ENCODE results near the gene AFF3. TPM values are rescaled to one million over a fixed set of nuclear protein-coding genes. Genes with fewer than 3 reads are reported as not detected.

Gene AFF3
- total and polyA plus RNA-seq, 2 of the 4 experiments (the other 2 are of a cell fraction) = 12.9 to 14.3 TPM

DNA sequence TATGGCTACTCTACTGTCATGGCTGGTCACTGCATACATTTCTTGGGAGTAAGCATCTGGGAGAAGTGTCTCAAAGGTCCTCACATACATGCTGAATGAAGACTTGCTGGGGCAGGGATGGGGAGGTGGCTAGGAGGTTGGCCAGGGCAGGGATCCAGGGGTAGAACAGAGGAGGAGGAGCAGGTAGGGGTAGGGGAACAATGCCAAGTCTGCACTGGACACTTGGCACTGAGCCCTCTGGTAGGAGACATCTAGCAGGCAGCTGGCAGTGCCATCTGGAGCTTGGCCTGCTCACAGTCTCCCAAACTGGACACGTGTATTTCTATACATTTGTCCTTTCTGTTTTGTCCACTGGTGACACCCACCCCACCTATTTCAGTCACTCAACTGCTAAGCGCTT, 589.9 kb downstream of the AFF3 start:
- H2BK20ac ChIP-seq (ENCODE audit: low read depth, low read length) = no peak overlapping the region
- ChIA-PET POLR2A (ENCODE audit: unreplicated experiment) (no interaction called here), CTCF (no interaction called here)
- no peak overlapping the region for H2BK120ac ChIP-seq (ENCODE audit: low read depth, low read length)
- in situ Hi-C loops (cut with MboI; ENCODE audit: low sequenced_read_pairs) = no loop called here
- dilution Hi-C loops (cut with HindIII; ENCODE audit: low sequenced_read_pairs, unreplicated experiment) = no loop called here
- peaks cover 40% of the 10 kb centered on the region for H3K36me3 ChIP-seq (ENCODE audit: control insufficient read depth, insufficient read depth, low read length)
- H3K23ac ChIP-seq (ENCODE audit: low read depth, low read length) = no peak overlapping the region
- H3K9me1 ChIP-seq (ENCODE audit: insufficient read depth, low read length) = no peaks in the 10 kb centered on the region; the same call in 1 of the 2 replicates
- intact Hi-C loops (cut with micrococcal nuclease) = no loop called here
- no peak overlapping the region for H4K8ac ChIP-seq (ENCODE audit: low read depth in 2 of 2, low read length in 2 of 2)
- no peak overlapping the region for H3K4me2 ChIP-seq (ENCODE audit: low read depth, low read length)
- no peak overlapping the region for H4K5ac ChIP-seq (ENCODE audit: low read depth, low read length)
- TF ChIP-seq MXI1 (IDR thresholded peaks at IDR 0.05; ENCODE audit: borderline replicate concordance, low read depth, low read length) (no peak), RCOR1 (IDR thresholded peaks at IDR 0.05; ENCODE audit: insufficient replicate concordance, low read length) (no peak), MAFK (IDR thresholded peaks at IDR 0.05; ENCODE audit: low read depth, low read length) (no peak), ELK1 (IDR thresholded peaks at IDR 0.05; ENCODE audit: borderline replicate concordance, low read depth, low read length) (no peak), RAD21 (IDR thresholded peaks at IDR 0.05; ENCODE audit: low read length) (no peak), BHLHE40 (IDR thresholded peaks at IDR 0.05; ENCODE audit: low read depth, low read length) (no peak), SMC3 (IDR thresholded peaks at IDR 0.05; ENCODE audit: low read depth, low read length) (no peak), RFX5 (IDR thresholded peaks at IDR 0.05; ENCODE audit: low read depth, low read length) (no peak), CHD1 (IDR thresholded peaks at IDR 0.05; ENCODE audit: low read depth, low read length) (no peak), NFE2L2 (IDR thresholded peaks at IDR 0.05; ENCODE audit: low read depth, low read length) (no peak), POLR2A (IDR thresholded peaks at IDR 0.05; ENCODE audit: low read depth, low read length) (no peak), CEBPB (IDR thresholded peaks at IDR 0.05; ENCODE audit: low read depth, low read length) (no peak), MAZ (IDR thresholded peaks at IDR 0.05; ENCODE audit: borderline replicate concordance, low read depth, low read length) (no peak), FOS (IDR thresholded peaks at IDR 0.05; ENCODE audit: low read depth, low read length) (no peak)
- TF ChIP-seq, protein P1, sequence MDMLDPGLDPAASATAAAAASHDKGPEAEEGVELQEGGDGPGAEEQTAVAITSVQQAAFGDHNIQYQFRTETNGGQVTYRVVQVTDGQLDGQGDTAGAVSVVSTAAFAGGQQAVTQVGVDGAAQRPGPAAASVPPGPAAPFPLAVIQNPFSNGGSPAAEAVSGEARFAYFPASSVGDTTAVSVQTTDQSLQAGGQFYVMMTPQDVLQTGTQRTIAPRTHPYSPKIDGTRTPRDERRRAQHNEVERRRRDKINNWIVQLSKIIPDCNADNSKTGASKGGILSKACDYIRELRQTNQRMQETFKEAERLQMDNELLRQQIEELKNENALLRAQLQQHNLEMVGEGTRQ (IDR thresholded peaks at IDR 0.05; ENCODE audit: low read depth, low read length) = no peak
- TF ChIP-seq, protein P2, sequence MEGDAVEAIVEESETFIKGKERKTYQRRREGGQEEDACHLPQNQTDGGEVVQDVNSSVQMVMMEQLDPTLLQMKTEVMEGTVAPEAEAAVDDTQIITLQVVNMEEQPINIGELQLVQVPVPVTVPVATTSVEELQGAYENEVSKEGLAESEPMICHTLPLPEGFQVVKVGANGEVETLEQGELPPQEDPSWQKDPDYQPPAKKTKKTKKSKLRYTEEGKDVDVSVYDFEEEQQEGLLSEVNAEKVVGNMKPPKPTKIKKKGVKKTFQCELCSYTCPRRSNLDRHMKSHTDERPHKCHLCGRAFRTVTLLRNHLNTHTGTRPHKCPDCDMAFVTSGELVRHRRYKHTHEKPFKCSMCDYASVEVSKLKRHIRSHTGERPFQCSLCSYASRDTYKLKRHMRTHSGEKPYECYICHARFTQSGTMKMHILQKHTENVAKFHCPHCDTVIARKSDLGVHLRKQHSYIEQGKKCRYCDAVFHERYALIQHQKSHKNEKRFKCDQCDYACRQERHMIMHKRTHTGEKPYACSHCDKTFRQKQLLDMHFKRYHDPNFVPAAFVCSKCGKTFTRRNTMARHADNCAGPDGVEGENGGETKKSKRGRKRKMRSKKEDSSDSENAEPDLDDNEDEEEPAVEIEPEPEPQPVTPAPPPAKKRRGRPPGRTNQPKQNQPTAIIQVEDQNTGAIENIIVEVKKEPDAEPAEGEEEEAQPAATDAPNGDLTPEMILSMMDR (conservative IDR thresholded peaks at IDR 0.05; ENCODE audit: low read depth, low read length) = no peak
- H2AFZ ChIP-seq (replicated peaks; ENCODE audit: low read length, poor library complexity) = no peak overlapping the region
- no peak overlapping the region for H4K91ac ChIP-seq (ENCODE audit: insufficient read depth, low read depth, low read length)
- no peaks in the 10 kb centered on the region for H3K9me3 ChIP-seq (ENCODE audit: control insufficient read depth, insufficient read depth, low read length)
- H3K27ac ChIP-seq (ENCODE audit: insufficient read depth, low read length) = no peak overlapping the region
- no peaks in the 10 kb centered on the region for H3K4me1 ChIP-seq (ENCODE audit: control insufficient read depth, insufficient read depth, low read length)
- H3K27me3 ChIP-seq (ENCODE audit: control insufficient read depth, insufficient read depth, low read length) = no peaks in the 10 kb centered on the region
- H3K4me3 ChIP-seq (ENCODE audit: insufficient read depth, low read depth, low read length) = no peak overlapping the region
- H3K18ac ChIP-seq (ENCODE audit: low read depth, low read length) = no peak overlapping the region
- H4K20me1 ChIP-seq (ENCODE audit: insufficient read depth, low read length) = no peaks in the 10 kb centered on the region
- no peak for ATAC-seq (ENCODE audit: low read depth)
- no peak overlapping the region for H2BK15ac ChIP-seq (ENCODE audit: low read depth, low read length)
- no peak overlapping the region for H2AK5ac ChIP-seq (ENCODE audit: low read depth, low read length)
- H3K56ac ChIP-seq (ENCODE audit: extremely low read depth, insufficient read depth, low read length) = no peak overlapping the region
- H3K14ac ChIP-seq (replicated peaks; ENCODE audit: low read depth, low read length) = no peak overlapping the region
- DNase-seq = no peak
- H2BK5ac ChIP-seq (ENCODE audit: low read depth, low read length, poor library complexity, severe bottlenecking) = no peak overlapping the region
- H3K9ac ChIP-seq (ENCODE audit: low read depth, low read length) = no peak overlapping the region
- WGBS, 2 experiments (ENCODE audit: extremely low coverage in 2 of 2, insufficient read length in 1 of 2) = 100% methylated on average over 1 of the region's 2 CpGs; no CpG with 5 or more reads in 1 of the 2 experiments
- BruUV-seq (replicated peaks) = no TSS peak
- H2AK9ac ChIP-seq (replicated peaks; ENCODE audit: low read depth, low read length, poor library complexity) = no peak overlapping the region
- H3K79me1 ChIP-seq (ENCODE audit: low read depth in 1 of 2, low read length in 2 of 2) = no peaks in the 10 kb centered on the region
- H3K4ac ChIP-seq (ENCODE audit: low read depth, low read length) = no peak overlapping the region

Measured in IMR-90 (cell line).